ENCODE results near the gene KRTAP19-3.

KRTAP19-3 gene

DNA sequence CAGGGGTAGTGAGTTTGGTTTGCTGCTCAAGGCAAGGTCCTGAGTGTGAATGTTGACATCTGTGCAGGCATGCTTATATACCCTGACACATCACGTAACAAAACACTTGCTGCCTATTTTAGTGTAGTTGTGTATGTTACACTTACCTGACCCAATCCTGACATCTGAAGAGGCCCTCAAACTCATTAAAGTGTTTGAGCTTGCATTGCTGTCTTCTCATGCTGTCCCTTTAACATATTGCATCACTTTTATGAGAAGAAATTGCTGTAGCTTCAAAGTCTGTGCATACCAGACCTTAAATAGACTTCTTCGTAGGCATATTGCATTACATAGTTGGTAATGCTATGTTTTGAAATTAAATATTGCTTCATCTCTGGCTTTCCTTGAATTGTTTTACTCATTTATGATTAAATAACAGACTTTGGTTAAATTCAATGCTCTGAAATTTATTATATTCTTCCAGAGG lies at the start of gene KRTAP19-3:
KRTAP19-3 (minus strand) TSS at position 51 of the 466 bp plus-strand sequence. CDS start 56 bp downstream, outside the sequence.
- DNase-seq: no peak

DNA sequence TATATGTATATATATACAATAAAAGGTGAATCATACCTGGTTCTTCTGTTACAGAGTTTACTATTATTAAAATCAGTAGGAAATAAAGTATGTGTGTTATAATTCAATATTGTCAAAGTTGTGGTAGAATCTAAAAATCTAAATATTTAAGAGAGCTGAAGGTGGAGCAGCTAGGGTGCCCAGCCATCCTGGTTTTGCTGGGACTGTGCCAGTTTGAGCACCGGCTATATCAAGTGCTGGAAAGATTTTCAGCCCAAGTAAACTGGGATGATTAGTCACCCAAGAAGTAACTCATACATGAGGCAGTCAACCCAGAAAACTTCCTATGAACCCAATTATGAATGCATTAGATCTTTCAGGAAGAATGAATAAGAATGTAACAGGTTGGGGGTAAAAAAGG lies 27.1 kb upstream of the KRTAP19-3 start:
- DNase-seq: no peak

DNA sequence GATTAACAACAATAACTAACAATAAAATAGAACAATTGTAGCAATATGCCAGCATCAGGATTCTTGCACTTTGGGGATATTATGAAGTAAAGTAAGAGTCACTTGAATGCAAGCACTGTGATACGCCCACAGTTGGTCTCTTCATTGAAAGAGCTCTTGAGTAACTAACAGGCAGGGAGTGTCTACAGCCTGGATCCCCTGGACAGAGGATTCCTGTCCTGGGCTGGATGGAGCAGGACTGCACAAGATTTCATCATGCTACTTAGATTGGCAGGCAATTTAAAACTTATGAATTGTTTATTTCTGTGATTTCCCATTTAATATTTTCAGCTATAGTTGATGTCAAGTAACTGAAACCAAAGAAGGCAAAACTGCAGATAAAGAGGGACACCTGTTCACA lies 23.9 kb upstream of the KRTAP19-3 start:
- no peak for DNase-seq

DNA sequence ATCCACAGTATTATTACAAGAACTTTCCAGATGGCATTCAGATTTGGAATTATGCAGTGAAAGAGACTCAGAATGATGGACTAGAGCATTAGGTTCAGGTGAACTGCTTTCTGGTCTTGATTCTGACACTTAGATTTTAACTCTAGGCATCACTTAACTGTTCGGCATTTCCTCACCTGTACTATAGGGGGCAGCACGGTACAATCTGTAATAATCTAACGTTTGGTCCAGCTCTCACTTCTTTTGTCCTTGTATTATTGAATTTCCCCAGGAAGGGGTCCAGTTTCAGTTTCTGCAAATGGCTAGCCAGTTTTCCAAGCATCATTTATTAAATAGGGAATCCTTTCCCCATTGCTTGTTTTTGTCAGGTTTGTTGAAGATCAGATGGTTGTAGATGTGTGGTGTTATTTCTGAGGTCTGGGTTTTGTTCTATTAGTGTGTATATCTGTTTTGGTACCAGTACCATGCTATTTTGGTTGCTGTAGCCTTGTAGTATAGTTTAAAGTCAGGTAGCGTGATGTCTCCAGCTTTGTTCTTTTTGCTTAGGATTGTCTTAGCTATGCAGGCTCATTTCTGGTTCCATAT lies 13.9 kb upstream of the KRTAP19-3 start:
- peak; percentile 8 for DNase-seq

DNA sequence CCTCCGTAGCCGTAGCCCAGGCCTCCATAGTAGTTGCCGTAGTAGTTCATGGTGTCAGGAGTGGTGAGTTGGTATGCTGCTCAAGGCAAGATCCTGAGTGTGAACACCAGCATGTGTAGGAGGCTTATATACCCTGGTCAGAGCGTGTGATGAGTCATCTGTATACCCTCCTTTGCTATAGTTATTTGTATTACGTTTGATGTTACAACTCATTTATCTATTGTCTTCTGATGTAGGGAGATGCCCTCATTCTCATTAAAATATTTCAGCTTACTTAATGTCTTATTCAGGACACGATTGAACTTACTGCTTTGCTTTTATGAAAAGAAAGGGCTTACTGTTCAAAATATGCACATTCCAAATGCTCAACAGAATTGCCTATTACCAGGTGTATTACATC lies 10.2 kb upstream of the KRTAP19-3 start, which contains the start of gene KRTAP19-5:
KRTAP19-5 (minus strand) TSS at position 101 of the 400 bp plus-strand sequence; CDS start at position 50, 51 bp downstream.
- DNase-seq: no peak

DNA sequence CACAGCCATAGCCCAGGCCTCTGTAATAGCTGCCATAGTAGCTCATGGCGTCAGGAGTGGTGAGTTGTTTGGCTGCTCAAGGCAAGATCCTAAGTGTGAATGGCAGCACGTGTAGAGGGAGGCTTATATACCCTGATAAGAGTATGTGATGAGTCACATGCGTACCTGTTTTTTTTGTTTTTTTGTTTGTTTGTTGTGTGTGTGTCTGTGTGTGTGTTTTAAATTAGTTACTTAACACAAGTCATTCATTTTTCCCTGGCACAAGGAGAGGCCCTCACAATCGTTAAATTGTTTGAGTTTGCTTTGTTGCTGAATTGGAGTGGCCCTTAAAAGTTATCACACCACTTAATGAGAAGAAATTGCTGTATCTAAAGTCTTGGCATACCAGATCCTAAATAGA lies 5.3 kb upstream of the KRTAP19-3 start, which contains the start of gene KRTAP19-4:
KRTAP19-4 (minus strand) TSS at position 101 of the 400 bp plus-strand sequence; CDS start at position 46, 55 bp downstream.
- no peak for DNase-seq

DNA sequence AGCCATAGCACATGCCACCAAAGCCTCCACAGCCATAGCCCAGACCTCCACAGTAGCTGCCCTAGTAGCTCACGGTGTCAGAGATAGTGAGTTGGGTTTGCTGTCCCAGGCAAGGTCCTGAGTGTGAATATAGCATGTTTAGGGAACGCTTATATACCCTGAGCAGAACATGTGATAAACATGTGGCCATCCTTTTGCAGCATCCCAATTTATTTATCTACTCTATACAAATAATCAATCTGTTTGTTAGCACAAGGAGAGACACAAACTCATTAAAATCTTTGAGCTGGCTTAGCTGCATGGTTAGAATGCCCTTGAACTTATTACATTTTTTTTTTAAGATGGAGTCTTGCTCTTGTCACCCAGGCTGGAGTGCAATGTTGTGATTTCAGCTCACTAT lies 4.5 kb downstream of the KRTAP19-3 start, which contains the start of gene KRTAP19-2:
KRTAP19-2 (minus strand) TSS at position 101 of the 400 bp plus-strand sequence; CDS start at position 13, 88 bp downstream.
- no peak for DNase-seq

DNA sequence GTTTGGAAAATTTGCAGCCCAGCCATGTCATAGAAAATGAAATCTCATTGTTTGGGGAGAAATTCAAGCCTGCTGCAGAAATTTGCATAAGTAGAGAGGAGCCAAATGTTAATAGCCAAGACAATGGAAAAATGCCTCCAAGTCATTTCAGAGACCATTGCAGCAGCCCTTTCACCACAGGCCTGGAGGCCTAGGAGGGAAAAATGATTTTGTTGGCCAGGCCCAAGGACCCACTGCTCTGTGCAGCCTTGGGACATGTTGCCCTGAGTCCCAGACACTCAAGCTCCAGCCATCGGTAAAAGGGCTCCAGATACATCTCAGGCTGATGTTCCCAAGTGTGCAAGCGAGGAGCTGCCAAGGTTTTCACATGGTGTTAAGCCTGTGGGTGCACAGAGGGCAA lies 5.6 kb downstream of the KRTAP19-3 start:
- DNase-seq: no peak

DNA sequence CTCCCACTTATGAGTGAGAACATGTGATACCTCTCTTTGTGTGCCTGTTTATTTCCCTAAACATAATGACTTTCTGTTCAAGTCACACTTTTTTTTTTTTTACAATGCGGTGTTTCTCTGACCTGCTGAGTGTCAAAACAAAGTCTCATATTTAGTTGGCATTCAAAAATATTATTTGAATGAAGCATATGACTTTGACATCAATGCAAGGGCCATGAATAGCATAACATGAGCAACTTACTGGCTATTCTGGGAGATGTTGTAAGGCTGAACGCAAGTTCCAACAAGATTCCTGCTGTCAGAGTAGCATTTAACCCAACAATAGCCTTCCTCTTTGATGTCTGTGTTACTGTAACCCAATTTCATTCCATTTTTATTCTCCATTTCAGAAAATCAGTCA lies 9.7 kb downstream of the KRTAP19-3 start:
- no peak for DNase-seq

DNA sequence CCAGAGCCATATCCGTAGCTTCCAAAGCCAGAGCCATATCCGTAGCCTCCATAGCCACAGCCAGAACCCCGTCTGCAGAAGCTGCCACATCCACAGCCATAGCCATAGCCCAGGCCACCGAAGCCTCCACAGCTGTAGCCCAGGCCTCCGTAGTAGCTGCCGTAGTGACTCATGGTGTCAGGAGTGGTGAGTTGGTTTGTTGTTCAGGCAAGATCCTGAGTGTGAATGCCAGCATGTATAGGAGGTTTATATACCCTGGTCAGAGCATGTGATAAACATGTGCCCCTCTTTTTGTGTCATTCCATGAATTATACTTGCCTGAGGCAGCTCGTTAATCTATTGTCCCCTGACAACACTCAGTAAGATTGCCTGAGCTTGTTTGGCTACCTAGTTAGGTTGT lies 11.7 kb downstream of the KRTAP19-3 start, which contains the start of gene KRTAP19-1:
KRTAP19-1 (minus strand) TSS at position 223 of the 400 bp plus-strand sequence; CDS start at position 173, 50 bp downstream.
- DNase-seq: no peak

DNA sequence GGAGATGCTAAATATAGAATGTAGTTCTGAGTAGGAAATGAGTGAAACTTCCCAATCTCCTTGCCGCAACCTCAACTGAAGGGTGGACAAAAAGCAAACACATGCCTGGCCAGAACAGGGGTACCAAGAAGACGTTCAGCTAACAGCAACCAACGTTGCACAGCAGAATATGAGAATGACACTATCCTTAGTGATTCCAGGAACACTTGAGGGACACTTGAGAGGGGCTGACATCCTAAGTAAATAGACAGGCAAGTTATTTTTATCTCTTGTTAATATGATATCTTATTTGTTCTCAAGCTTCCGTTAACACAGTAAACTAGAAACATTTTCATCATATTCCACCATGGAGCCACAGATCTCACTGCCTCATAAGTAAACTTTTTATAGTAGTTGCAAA lies 12.6 kb downstream of the KRTAP19-3 start:
- no peak for DNase-seq

DNA sequence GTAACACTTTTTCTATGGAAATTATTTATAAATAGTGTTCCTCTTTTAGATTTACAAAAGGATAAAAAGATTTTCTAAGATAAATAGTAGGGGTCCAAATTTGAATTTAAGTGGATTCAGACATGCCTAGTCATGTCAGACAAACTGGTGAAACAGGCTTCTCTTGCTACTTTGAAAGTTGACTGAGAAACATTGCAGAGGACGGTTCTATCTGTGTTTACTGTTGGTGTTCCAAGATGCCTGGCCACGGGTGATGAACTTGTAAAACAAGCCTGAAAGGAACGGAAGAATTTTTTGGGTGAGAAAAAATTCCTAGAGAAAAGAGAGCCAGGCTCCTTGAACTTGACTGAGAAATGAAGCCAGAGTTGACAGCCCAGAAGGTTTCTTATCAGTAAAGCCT lies 13.8 kb downstream of the KRTAP19-3 start:
- DNase-seq: no peak

DNA sequence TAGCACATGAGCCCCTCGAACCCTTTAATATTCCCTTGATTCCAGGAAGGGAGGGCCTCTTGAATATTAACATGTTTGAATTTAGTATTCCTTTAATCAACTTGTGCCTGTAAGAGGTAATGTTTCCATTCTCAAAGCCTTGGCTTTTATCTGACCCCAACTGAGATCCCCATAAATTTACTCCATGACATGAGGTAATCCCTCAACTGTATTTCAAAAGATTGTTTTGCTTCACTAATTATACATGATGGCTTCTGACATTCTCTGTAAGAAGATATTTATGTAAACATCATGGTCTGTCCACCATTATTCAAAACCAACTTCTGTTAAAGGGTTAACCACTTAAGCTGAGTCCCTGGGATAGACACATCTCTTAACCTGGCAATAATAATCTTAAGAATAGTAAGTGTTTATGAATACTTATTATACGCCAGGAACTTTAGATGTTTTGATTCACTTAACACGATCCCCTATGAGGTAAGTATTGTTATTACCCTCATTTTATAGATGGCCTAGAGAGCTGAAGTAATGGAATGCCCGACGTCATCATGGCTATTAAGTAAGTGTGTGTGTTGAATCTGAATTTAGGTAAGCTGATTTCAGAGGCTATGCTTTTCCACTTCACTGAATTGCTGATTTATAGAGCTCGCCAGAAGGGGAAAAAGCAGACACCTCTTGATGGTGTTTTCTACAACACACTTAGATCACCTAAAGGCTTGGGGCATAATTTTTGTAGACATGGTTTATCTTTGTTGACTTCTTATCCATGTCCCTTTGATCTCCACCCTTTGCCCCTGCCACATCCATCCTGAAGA lies 22.7 kb downstream of the KRTAP19-3 start:
- DNase-seq: no peak

DNA sequence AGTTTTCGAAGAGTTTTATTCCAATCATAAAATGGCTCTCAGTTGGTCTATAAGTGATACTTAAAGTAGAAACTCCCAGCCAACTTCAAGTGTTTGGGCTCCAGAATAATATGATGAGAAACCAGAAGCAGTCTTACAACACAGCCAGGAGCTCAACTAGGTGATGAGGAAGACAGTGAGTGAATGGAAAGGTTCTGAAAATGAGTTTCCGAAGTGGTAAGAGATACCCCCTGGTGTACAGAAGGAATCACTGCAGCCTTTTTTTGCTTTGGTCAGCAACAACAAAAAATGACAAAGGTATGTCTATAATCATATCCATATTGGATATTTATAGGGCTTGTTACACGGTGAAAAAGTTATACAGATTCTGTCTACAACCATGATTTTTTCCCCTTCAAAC lies 28.1 kb downstream of the KRTAP19-3 start:
- DNase-seq: no peak

DNA sequence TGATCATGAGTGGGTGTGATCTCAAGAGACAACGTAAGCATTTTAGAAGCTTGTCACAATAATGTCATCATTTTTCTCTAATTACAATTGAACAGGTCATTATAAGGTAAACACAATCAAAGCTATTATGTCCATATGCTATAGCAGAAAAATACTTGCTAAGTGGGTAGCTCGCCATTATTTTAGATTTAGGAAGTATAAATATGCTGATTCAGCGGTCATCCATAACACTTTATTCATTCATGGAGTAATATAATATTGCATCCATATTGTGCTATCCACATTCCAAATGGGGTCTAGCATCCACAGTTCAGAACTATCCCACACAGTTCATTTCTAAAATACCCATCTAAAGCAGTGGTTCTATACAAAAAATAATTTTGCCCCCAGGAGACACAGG lies 43.3 kb downstream of the KRTAP19-3 start:
- DNase-seq: no peak

DNA sequence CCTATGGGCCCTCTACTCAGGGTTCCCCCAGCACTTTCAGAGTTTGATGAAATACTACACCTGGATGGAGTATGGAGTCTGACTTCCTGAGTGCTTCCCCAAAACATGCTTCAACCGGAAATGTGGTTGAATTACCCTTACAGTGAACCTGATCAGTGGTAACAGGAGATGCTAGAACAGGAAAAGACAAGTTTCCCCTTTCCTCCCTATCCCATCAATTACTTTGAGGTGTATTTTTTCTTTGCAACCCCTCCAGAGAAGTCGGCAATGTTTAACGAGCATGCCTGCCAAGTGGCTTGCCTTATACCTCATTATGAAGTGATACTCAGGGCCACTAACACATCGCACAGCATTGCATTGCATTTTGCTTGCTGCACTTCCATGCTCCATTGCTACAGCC lies 44.8 kb downstream of the KRTAP19-3 start:
- DNase-seq: no peak

DNA sequence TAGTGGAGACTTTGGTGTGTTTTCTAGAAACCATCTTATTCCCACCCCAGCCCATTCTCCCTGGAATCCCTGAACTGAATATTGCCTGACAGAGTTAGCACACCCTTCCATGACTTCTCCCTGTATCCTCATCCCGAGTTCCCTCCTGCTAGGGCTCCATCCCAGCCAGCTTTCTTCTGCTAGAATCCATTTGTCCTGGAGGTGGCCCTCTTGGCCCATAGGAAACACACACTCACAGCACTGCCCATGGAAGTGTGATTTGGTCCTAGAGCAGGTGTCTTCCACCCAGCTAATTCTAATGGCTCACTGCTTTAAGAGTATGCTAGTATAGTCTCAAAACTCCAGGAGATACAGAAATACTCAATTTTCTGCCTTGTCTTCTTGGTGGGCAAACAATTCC lies 47.6 kb downstream of the KRTAP19-3 start:
- no peak for DNase-seq

DNA sequence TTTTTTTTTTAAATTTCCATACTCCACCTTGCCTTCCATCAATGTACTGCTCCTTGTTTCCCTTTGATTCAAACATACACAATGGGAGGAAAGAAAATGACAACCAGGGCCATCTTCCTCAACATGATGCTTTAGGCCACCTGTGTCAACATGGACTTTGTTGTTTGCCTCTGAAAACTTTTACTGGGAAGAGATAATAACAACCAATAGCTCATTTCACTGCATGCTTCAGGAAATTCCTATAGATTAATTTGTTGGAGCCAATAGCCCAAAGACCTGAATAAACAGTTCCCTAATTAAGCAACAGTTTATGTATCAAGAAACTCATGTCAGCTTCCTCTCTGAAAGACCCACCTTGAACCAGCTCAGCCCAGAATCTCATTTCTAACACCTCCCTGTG lies 48.6 kb downstream of the KRTAP19-3 start:
- no peak for DNase-seq

Measured in NCI-H748 treated with DMSO at 0.1 percent for 48 hours (cell line).